IPS-18c (cell line): ENCODE data around the gene STAT3.
A peak's percentile ranks its signal among the peaks of the same experiment; 100 is the strongest.
"Not testable (repeated sequence)": the region's sequence is repeated elsewhere in the genome, so short reads cannot be mapped to it uniquely, and the experiment has no call there.

Source experiments
- H3K4me3 ChIP-seq: 2 replicates; pipeline ENCODE4 v1.7.0; 2013; ENCODE audit warnings: low read depth, mild to moderate bottlenecking, low read length, moderate library complexity; ENCODE audit not compliant: insufficient read depth
- H3K9me3 ChIP-seq: one replicate; pipeline ENCODE4 v1.6.1; 2013; ENCODE audit warnings: mild to moderate bottlenecking, low read length, moderate library complexity; ENCODE audit not compliant: control insufficient read depth, insufficient read depth

Gene STAT3

GRCh38 chr17:42388381-42389134, at the start of gene STAT3:
Gene STAT3, minus strand, starts transcription at chr17:42388442. Its CDS starts 39,926 bp downstream, at chr17:42348516.
- no peaks in the 10 kb centered on the region for H3K9me3 ChIP-seq
- H3K4me3 ChIP-seq, result peak within 1 kb of the TSS; percentile 95

GRCh38 chr17:42436391-42436790, 48.1 kb upstream of the STAT3 start:
- no peak overlapping the region for H3K4me3 ChIP-seq
- H3K9me3 ChIP-seq, result no peaks in the 10 kb centered on the region

GRCh38 chr17:42431758-42432161, 43.5 kb upstream of the STAT3 start:
- Histone ChIP-seq H3K9me3 (no peaks in the 10 kb centered on the region), H3K4me3 (no peak overlapping the region)

GRCh38 chr17:42429726-42430447, 41.6 kb upstream of the STAT3 start:
- no peak overlapping the region for H3K4me3 ChIP-seq
- no peaks in the 10 kb centered on the region for H3K9me3 ChIP-seq

- H3K9me3 ChIP-seq, result no peaks in the 10 kb centered on the region
- no peak overlapping the region for H3K4me3 ChIP-seq
Observed at GRCh38 chr17:42428141-42428944, 40.1 kb upstream of the STAT3 start.

GRCh38 chr17:42424991-42425610, 36.9 kb upstream of the STAT3 start:
- no peak overlapping the region for H3K4me3 ChIP-seq
- no peaks in the 10 kb centered on the region for H3K9me3 ChIP-seq

- Histone ChIP-seq H3K4me3 (peak overlapping the region; percentile 95; the same call in 1 of the 2 replicates), H3K9me3 (no peaks in the 10 kb centered on the region)
Observed at GRCh38 chr17:42423766-42424165, 35.5 kb upstream of the STAT3 start.

- peak within 1 kb of the TSS; percentile 95 for H3K4me3 ChIP-seq
- H3K9me3 ChIP-seq, result no peaks in the 10 kb centered on the region
Observed at GRCh38 chr17:42422958-42423712, 34.9 kb upstream of the STAT3 start, which contains the start of gene CAVIN1. Gene CAVIN1, minus strand, starts transcription at chr17:42423256. Its CDS starts 159 bp downstream, at chr17:42423097.

- no peaks in the 10 kb centered on the region for H3K9me3 ChIP-seq
- H3K4me3 ChIP-seq, result peak overlapping the region; percentile 95
Observed at GRCh38 chr17:42422412-42422957, 34.2 kb upstream of the STAT3 start.

GRCh38 chr17:42421507-42422338, 33.5 kb upstream of the STAT3 start:
- Histone ChIP-seq H3K9me3 (no peaks in the 10 kb centered on the region), H3K4me3 (peak overlapping the region; percentile 95)

GRCh38 chr17:42421136-42421506, 32.9 kb upstream of the STAT3 start:
- H3K4me3 ChIP-seq, result peak overlapping the region; percentile 95
- no peaks in the 10 kb centered on the region for H3K9me3 ChIP-seq

GRCh38 chr17:42417981-42418380, 29.7 kb upstream of the STAT3 start:
- H3K9me3 ChIP-seq, H3K4me3 ChIP-seq: not testable (repeated sequence)

GRCh38 chr17:42414704-42415409, 26.6 kb upstream of the STAT3 start:
- H3K9me3 ChIP-seq, result no peaks in the 10 kb centered on the region
- no peak overlapping the region for H3K4me3 ChIP-seq

- Histone ChIP-seq H3K4me3 (no peak overlapping the region), H3K9me3 (no peaks in the 10 kb centered on the region)
Observed at GRCh38 chr17:42413464-42414040, 25.3 kb upstream of the STAT3 start.
